ENCODE data around the gene ME1. TPM values are rescaled to one million over a fixed set of nuclear protein-coding genes. Genes with fewer than 3 reads are reported as not detected.

Gene ME1
- total and polyA plus RNA-seq, 2 of the 13 experiments (the other 11 are each of a cell fraction or from before 2014, with no cell fraction given): not detected

DNA sequence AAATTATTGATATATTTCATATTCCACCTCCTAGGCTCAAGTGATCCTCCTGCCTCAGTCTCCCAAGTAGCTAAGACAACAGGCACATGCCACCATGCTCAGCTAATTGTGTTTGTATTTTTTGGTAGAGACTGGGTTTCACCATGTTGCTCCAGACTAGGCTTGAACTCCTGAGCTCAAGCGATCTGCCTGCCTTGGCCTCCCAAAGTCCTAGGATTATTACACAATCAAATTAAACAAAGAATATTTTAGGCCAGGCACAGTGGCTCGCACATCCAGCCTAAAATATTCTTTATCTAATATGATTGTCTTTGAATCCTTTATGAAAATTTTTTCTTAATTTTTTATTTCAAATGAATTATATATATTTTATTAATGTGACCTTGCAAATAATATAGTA lies 17.8 kb downstream of the ME1 start (continued):
- no peak for TF ChIP-seq SNAI1 (CRISPR knock-in tag; IDR thresholded peaks at IDR 0.05; ENCODE audit: borderline replicate concordance)
- TF ChIP-seq SMAD3 (CRISPR knock-in tag; IDR thresholded peaks at IDR 0.05): no peak
- TF ChIP-seq, protein P1, sequence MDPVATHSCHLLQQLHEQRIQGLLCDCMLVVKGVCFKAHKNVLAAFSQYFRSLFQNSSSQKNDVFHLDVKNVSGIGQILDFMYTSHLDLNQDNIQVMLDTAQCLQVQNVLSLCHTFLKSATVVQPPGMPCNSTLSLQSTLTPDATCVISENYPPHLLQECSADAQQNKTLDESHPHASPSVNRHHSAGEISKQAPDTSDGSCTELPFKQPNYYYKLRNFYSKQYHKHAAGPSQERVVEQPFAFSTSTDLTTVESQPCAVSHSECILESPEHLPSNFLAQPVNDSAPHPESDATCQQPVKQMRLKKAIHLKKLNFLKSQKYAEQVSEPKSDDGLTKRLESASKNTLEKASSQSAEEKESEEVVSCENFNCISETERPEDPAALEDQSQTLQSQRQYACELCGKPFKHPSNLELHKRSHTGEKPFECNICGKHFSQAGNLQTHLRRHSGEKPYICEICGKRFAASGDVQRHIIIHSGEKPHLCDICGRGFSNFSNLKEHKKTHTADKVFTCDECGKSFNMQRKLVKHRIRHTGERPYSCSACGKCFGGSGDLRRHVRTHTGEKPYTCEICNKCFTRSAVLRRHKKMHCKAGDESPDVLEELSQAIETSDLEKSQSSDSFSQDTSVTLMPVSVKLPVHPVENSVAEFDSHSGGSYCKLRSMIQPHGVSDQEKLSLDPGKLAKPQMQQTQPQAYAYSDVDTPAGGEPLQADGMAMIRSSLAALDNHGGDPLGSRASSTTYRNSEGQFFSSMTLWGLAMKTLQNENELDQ (CRISPR knock-in tag; IDR thresholded peaks at IDR 0.05; ENCODE audit: borderline replicate concordance): no peak

DNA sequence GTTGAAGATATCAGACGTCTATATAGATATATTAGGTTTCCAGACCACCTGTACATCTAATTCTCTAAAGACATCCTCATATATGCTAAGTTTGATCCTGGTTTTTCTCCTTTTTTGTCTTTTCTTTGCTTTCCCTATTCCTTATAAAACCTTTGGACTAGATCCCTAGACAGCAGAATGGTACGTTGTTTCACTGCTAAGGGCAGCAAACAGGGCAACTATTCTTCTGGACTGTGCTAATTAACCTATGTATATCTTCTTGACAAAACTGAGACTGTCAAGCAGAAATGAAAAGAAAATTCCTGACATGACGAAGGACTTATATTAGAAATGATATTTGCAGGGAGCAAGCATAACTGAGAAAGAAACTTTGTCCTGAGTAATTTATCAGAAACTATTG lies 19.1 kb downstream of the ME1 start:
- Histone ChIP-seq H3K79me2 (ENCODE audit: insufficient read depth, low read length) (no peaks in the 10 kb centered on the region), H3K36me3 (replicated peaks in 1 of 2; ENCODE audit: control insufficient read depth in 1 of 2, insufficient read depth in 2 of 2, low read length in 2 of 2) (no peaks in the 10 kb centered on the region), H3K9ac (ENCODE audit: insufficient read depth, low read depth, low read length) (no peak overlapping the region), H4K20me1 (ENCODE audit: insufficient read depth, low read length) (no peaks in the 10 kb centered on the region), H3K4me2 (ENCODE audit: low read depth, low read length) (no peak overlapping the region), H3K4me3 (replicated peaks in 1 of 3; ENCODE audit: insufficient read depth in 1 of 3, low read depth in 2 of 3, low read length in 3 of 3) (no peak overlapping the region), H3K4me1 (ENCODE audit: insufficient read depth, low read length) (no peaks in the 10 kb centered on the region), H3K27ac (ENCODE audit: extremely low read length, insufficient read depth, low read length) (no peak overlapping the region), H3K9me3 (ENCODE audit: low read length) (no peaks in the 10 kb centered on the region), H3K27me3 (ENCODE audit: control insufficient read depth in 1 of 2, insufficient read depth in 2 of 2, low read length in 2 of 2) (no peaks in the 10 kb centered on the region), H2AFZ (ENCODE audit: low read length) (no peak overlapping the region)
- ChIA-PET POLR2A (no interaction called here), CTCF (ENCODE audit: low intra/inter-chr PET ratio, low total read pairs) (no interaction called here)
- in situ Hi-C loops (cut with HindIII; ENCODE audit: extremely low pct_ligation_motif_present, low pct_unique_long_range_greater_than_20kb) (no loop called here), intact Hi-C loops (cut with micrococcal nuclease; ENCODE audit: unreplicated experiment) (no loop called here)
- TF ChIP-seq CCAR2 (optimal IDR thresholded peaks at IDR 0.05; ENCODE audit: low read depth, low read length) (no peak), ZNF432 (CRISPR knock-in tag; IDR thresholded peaks at IDR 0.05; ENCODE audit: borderline replicate concordance) (no peak), ZNF761 (CRISPR knock-in tag; conservative IDR thresholded peaks at IDR 0.05) (no peak), YY1 (IDR thresholded peaks at IDR 0.05; ENCODE audit: insufficient read depth, insufficient replicate concordance, low read depth, low read length) (no peak), ZNF251 (CRISPR knock-in tag; IDR thresholded peaks at IDR 0.05) (no peak), SP1 (IDR thresholded peaks at IDR 0.05) (no peak), SP1 (CRISPR knock-in tag; IDR thresholded peaks at IDR 0.05) (no peak), MTF2 (CRISPR knock-in tag; IDR thresholded peaks at IDR 0.05; ENCODE audit: borderline replicate concordance) (no peak), ZNF589 (CRISPR knock-in tag; conservative IDR thresholded peaks at IDR 0.05) (no peak), HOXA5 (CRISPR knock-in tag; IDR thresholded peaks at IDR 0.05) (no peak), CEBPB (IDR thresholded peaks at IDR 0.05; ENCODE audit: borderline replicate concordance, low read depth, low read length) (no peak), RNF2 (conservative IDR thresholded peaks at IDR 0.05; ENCODE audit: low read depth) (no peak), ZNF451 (CRISPR knock-in tag; IDR thresholded peaks at IDR 0.05) (no peak)
- TF ChIP-seq, protein P2, sequence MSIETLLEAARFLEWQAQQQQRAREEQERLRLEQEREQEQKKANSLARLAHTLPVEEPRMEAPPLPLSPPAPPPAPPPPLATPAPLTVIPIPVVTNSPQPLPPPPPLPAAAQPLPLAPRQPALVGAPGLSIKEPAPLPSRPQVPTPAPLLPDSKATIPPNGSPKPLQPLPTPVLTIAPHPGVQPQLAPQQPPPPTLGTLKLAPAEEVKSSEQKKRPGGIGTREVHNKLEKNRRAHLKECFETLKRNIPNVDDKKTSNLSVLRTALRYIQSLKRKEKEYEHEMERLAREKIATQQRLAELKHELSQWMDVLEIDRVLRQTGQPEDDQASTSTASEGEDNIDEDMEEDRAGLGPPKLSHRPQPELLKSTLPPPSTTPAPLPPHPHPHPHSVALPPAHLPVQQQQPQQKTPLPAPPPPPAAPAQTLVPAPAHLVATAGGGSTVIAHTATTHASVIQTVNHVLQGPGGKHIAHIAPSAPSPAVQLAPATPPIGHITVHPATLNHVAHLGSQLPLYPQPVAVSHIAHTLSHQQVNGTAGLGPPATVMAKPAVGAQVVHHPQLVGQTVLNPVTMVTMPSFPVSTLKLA (IDR thresholded peaks at IDR 0.05): no peak
- no TSS peak for BruUV-seq (replicated peaks)
- ATAC-seq: no peak
- no peak for DNase-seq (ENCODE audit: low spot score)
- no peak for FAIRE-seq
- WGBS (ENCODE audit: low lambda C conversion rate): under 1% methylated on average over 3 of the region's 3 CpGs
